ENCODE results near the gene TMX2. TPM values are rescaled to one million over a fixed set of nuclear protein-coding genes. Genes with fewer than 3 reads are reported as not detected.

Gene TMX2
- total and polyA plus RNA-seq, 10 donors, result 36.0 to 57.0 (median 49.1) TPM

DNA sequence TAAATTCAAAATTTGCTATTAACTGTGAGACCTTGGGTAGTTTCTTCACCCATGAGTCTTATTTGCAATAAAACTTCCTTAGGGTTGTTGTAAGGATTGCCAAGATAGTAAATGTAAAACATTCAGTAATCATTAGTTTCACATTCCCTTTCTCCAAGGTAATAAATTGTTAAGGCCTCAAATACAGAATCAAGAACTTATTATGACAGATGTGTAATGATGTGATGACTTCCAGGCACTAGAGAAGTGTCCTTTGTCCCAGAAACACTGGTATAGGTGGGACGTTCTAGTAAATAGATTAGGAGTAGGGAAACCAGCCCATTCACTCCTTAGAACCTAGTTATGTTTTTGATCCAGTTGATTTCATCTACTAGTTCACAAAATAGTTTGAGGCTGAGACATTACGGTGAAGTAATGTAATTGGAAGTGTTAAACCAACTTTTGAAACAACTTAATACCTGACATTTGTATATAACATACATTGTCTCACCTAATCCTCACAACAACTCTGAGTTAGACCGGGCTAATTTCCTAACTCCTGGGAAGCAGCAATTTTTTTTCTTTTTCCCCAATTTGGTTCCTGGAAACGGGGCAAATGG is 74.7 kb downstream of the TMX2 start:
- Histone ChIP-seq H3K4me1 (peaks cover 44 to 100% (median 78%) of the 10 kb centered on the region in 6 donors), H3K27ac (peak overlapping the region in 6 of 8 donors; percentile 10 to 79 (median 63))
- WGBS, 5 donors, result 82 to 90% (median 89%) methylated on average over 4 of the region's 4 CpGs

DNA sequence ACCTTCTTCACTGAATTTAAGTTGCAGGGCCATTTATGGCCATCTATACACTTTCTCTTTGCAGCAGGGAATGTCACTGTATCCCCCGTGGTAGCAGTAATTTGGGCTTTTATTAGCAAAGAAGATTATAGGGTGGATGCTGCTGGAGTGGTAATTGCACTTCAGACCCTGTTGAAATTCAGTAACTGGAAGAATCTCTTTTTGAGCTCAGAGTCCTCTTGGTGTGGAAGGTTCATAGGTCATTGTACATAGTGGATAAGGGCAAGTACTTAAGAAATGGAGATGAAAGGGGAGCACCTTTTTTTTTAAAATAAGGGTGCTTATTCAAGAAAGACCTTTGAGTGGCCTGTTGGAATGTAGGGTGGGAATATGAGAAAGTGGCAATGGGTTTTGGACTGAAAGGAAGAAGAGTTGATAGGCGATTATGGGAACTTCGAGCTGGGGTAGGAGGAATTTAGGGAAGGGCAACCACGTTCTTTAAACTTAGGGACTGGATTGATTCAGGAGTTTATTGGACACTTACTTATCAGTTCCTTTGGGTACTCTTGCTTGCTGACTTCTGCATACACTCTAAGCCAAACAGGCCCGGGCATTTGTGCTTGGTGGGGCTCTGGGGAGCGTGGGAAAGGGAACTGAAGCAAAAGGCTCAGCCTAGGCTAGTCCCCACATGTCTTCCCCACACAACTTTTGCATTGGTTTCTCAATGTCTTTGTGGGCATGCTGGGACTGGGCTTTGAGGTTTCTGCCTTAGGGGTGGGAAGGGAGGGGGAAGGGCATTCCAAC is 75.7 kb downstream of the TMX2 start:
- Histone ChIP-seq H3K27me3 (replicated peaks in 1 of 7) (no peaks in the 10 kb centered on the region), H3K9me3 (no peaks in the 10 kb centered on the region), H3K27ac (peak overlapping the region in 6 of 8 donors; percentile 10 to 79 (median 60)), H3K4me1 (peaks cover 47 to 100% (median 80%) of the 10 kb centered on the region in 6 donors), H3K4me3 (no peak overlapping the region), H3K36me3 (peaks cover 0 to 10% (median 0%) of the 10 kb centered on the region in 6 donors)
- DNase-seq, result no peak
- intact Hi-C loops (cut with DNase I; ENCODE audit: low total_unique reads), result no loop called here
- 56 to 77% (median 61%) methylated on average over 6 of the region's 6 CpGs for WGBS, 5 donors
- TF ChIP-seq POLR2A (IDR thresholded peaks at IDR 0.05) (no peak), POLR2AphosphoS5 (IDR thresholded peaks at IDR 0.05) (peak in 1 of 3 donors; percentile 34)
- TF ChIP-seq, protein P1, sequence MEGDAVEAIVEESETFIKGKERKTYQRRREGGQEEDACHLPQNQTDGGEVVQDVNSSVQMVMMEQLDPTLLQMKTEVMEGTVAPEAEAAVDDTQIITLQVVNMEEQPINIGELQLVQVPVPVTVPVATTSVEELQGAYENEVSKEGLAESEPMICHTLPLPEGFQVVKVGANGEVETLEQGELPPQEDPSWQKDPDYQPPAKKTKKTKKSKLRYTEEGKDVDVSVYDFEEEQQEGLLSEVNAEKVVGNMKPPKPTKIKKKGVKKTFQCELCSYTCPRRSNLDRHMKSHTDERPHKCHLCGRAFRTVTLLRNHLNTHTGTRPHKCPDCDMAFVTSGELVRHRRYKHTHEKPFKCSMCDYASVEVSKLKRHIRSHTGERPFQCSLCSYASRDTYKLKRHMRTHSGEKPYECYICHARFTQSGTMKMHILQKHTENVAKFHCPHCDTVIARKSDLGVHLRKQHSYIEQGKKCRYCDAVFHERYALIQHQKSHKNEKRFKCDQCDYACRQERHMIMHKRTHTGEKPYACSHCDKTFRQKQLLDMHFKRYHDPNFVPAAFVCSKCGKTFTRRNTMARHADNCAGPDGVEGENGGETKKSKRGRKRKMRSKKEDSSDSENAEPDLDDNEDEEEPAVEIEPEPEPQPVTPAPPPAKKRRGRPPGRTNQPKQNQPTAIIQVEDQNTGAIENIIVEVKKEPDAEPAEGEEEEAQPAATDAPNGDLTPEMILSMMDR (IDR thresholded peaks at IDR 0.05 in 8 of 11, conservative IDR thresholded peaks at IDR 0.05 in 3 of 11), result no peak

More for the DNA sequence above, 74.7 kb downstream of the TMX2 start:
- Histone ChIP-seq H3K9me3 (no peaks in the 10 kb centered on the region), H3K27me3 (replicated peaks in 1 of 7) (no peaks in the 10 kb centered on the region), H3K36me3 (peaks cover 0 to 10% (median 0%) of the 10 kb centered on the region in 6 donors), H3K4me3 (no peak overlapping the region)
- TF ChIP-seq POLR2A (IDR thresholded peaks at IDR 0.05), result no peak
- no peak for TF ChIP-seq POLR2AphosphoS5 (IDR thresholded peaks at IDR 0.05)
- TF ChIP-seq, protein P1 (IDR thresholded peaks at IDR 0.05 in 8 of 11, conservative IDR thresholded peaks at IDR 0.05 in 3 of 11), result no peak
- intact Hi-C loops (cut with DNase I; ENCODE audit: low total_unique reads), result no loop called here
- no peak for DNase-seq

DNA sequence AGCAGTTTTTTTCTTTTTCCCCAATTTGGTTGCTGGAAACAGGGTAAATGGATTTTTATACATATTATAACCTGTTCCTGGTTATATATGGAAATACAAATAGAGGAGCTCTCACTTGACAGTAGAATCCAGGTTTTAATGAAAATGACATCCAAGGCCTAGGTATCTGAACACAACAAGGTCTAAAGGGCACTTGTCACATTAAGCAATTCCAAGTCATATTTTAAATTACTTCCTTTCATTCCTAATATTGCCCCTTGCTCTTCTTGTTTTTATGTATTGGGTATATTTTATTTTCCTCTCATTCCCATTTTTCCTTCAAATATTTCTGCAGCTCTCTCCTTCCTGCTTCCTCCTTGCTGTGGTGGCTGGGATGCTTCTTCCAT is 76.3 kb downstream of the TMX2 start:
- TF ChIP-seq, protein P1 (IDR thresholded peaks at IDR 0.05 in 8 of 11, conservative IDR thresholded peaks at IDR 0.05 in 3 of 11), result no peak
- no peak for TF ChIP-seq POLR2AphosphoS5 (IDR thresholded peaks at IDR 0.05)
- intact Hi-C loops (cut with DNase I; ENCODE audit: low total_unique reads), result no loop called here
- H3K4me3 ChIP-seq, result no peak overlapping the region
- peaks cover 53 to 100% (median 83%) of the 10 kb centered on the region in 6 donors for H3K4me1 ChIP-seq
- no peak for DNase-seq
- H3K27me3 ChIP-seq (replicated peaks in 1 of 7), result no peaks in the 10 kb centered on the region
- H3K27ac ChIP-seq, result peak overlapping the region in 4 of 8 donors; percentile 34 to 79 (median 68)
- peaks cover 0 to 10% (median 0%) of the 10 kb centered on the region in 6 donors for H3K36me3 ChIP-seq
- H3K9me3 ChIP-seq, result no peaks in the 10 kb centered on the region

Small RNA genes within 50 kb of the gene (small RNA-seq; reads per million reads assigned to genes)
- 0 reads per million in 4 donors for gene TMX2-CTNND1

Other genes with a start within 250 kb of the TMX2 start
- 10 to 100 TPM in 5 of 7 donors, 1 to 10 TPM in 2; 7.0 to 16.1 (median 13.0) TPM for gene SLC43A1, start 196.9 kb upstream of the TMX2 start, total RNA-seq
- gene SLC43A1, start 196.9 kb upstream of the TMX2 start, polyA plus RNA-seq, result 1 to 10 TPM; 6.2 to 8.4 (median 6.4) TPM
- gene TIMM10, start 181.8 kb upstream of the TMX2 start, total RNA-seq, result 10 to 100 TPM; 28.1 to 58.7 (median 39.0) TPM
- gene TIMM10, start 181.8 kb upstream of the TMX2 start, polyA plus RNA-seq, result 10 to 100 TPM; 38.7 to 57.4 (median 56.1) TPM
- not detected for gene SMTNL1, start 175.0 kb upstream of the TMX2 start, total RNA-seq
- not detected for gene SMTNL1, start 175.0 kb upstream of the TMX2 start, polyA plus RNA-seq
- gene UBE2L6, start 144.9 kb upstream of the TMX2 start, total RNA-seq, result 100 to 1,000 TPM in 5 of 7 donors, 10 to 100 TPM in 2; 74.2 to 137 (median 112) TPM
- gene UBE2L6, start 144.9 kb upstream of the TMX2 start, polyA plus RNA-seq, result 100 to 1,000 TPM in 1 of 3 donors, 10 to 100 TPM in 2; 46.8 to 135 (median 79.5) TPM
- gene SERPING1, start 114.9 kb upstream of the TMX2 start, total RNA-seq, result 100 to 1,000 TPM; 121 to 364 (median 255) TPM
- 100 to 1,000 TPM; 104 to 187 (median 161) TPM for gene SERPING1, start 114.9 kb upstream of the TMX2 start, polyA plus RNA-seq
- gene YPEL4, start 62.7 kb upstream of the TMX2 start, total RNA-seq, result 1 to 10 TPM in 6 of 7 donors, under 1 TPM in 1; 0.63 to 8.3 (median 2.2) TPM
- gene YPEL4, start 62.7 kb upstream of the TMX2 start, polyA plus RNA-seq, result 1 to 10 TPM in 1 of 3 donors, under 1 TPM in 2; 0.77 to 2.4 (median 1.00) TPM
- 10 to 100 TPM; 10.5 to 21.6 (median 14.6) TPM for gene CLP1, start 54.8 kb upstream of the TMX2 start, total RNA-seq
- 10 to 100 TPM in 1 of 3 donors, 1 to 10 TPM in 2; 8.3 to 12.2 (median 8.4) TPM for gene CLP1, start 54.8 kb upstream of the TMX2 start, polyA plus RNA-seq
- gene ZDHHC5, start 44.5 kb upstream of the TMX2 start, total RNA-seq, result 10 to 100 TPM; 41.5 to 58.0 (median 51.2) TPM
- 10 to 100 TPM; 14.0 to 16.7 (median 14.2) TPM for gene ZDHHC5, start 44.5 kb upstream of the TMX2 start, polyA plus RNA-seq
- 10 to 100 TPM in 4 of 7 donors, 1 to 10 TPM in 3; 8.3 to 14.7 (median 11.0) TPM for gene MED19, start 378 bp upstream of the TMX2 start, total RNA-seq
- 10 to 100 TPM in 2 of 3 donors, 1 to 10 TPM in 1; 8.3 to 14.0 (median 11.1) TPM for gene MED19, start 378 bp upstream of the TMX2 start, polyA plus RNA-seq
- 100 to 1,000 TPM in 4 of 7 donors, 10 to 100 TPM in 3; 79.1 to 119 (median 104) TPM for gene SELENOH, start 28.9 kb downstream of the TMX2 start, total RNA-seq
- 100 to 1,000 TPM; 175 to 247 (median 245) TPM for gene SELENOH, start 28.9 kb downstream of the TMX2 start, polyA plus RNA-seq
- gene BTBD18, start 39.2 kb downstream of the TMX2 start, total RNA-seq, result not detected
- gene BTBD18, start 39.2 kb downstream of the TMX2 start, polyA plus RNA-seq, result not detected
- gene CTNND1, start 49.2 kb downstream of the TMX2 start, total RNA-seq, result 100 to 1,000 TPM in 6 of 7 donors, 10 to 100 TPM in 1; 89.4 to 227 (median 130) TPM
- 10 to 100 TPM; 12.0 to 24.6 (median 13.0) TPM for gene CTNND1, start 49.2 kb downstream of the TMX2 start, polyA plus RNA-seq